BE2C (cell line): Measurements from ENCODE around the gene EN2. TPM values are rescaled to one million over a fixed set of nuclear protein-coding genes. Genes with fewer than 3 reads are reported as not detected.

ENCODE experiments used
- DNase-seq: peaks from one replicate; pipeline ENCODE4 v3.0.0-alpha.2; 2020
- H3K27me3 ChIP-seq: fragments of 250-450 bp; sonication (Bioruptor Pico); 2 replicates; pipeline ENCODE4 v1.5.1; 2020; ENCODE audit warnings: mild to moderate bottlenecking
- H3K36me3 ChIP-seq: fragments of 250-450 bp; sonication (Bioruptor Pico); 2 replicates; pipeline ENCODE4 v1.5.1; 2020; ENCODE audit warnings: mild to moderate bottlenecking
- H3K4me1 ChIP-seq: fragments of 250-450 bp; sonication (Bioruptor Pico); 2 replicates; pipeline ENCODE4 v1.5.1; 2020
- H3K4me3 ChIP-seq: 2 replicates; pipeline ENCODE4 v1.5.1; 2011; ENCODE audit warnings: low read depth, low read length
- H3K9me3 ChIP-seq: fragments of 250-450 bp; sonication (Bioruptor Pico); 2 replicates; pipeline ENCODE4 v1.5.1; 2020
- CTCF ChIP-seq: IDR thresholded peaks from 2 replicates; pipeline ENCODE4 v1.5.1; 2012; ENCODE audit warnings: mild to moderate bottlenecking, low read depth, low read length
- polyA plus RNA-seq: library from polyadenylated mRNA; unstranded; fragments of >200 nt; gene quantifications from one replicate; pipeline ENCODE4 v1.2.1, GENCODE V29; 2012; ENCODE audit warnings: low read depth, missing spikeins; ENCODE audit not compliant: insufficient read length, insufficient read depth

Gene EN2
- not detected for polyA plus RNA-seq

GRCh38 chr7:155458111-155458877, at the start of gene EN2:
EN2 (plus strand) TSS chr7:155458129; CDS start chr7:155458378, 249 bp downstream.
- Histone ChIP-seq H3K27me3 (peaks cover 97% of the 10 kb centered on the region), H3K36me3 (no peaks in the 10 kb centered on the region), H3K4me1 (no peaks in the 10 kb centered on the region), H3K4me3 (peak within 1 kb of the TSS; percentile 20), H3K9me3 (no peaks in the 10 kb centered on the region; the same call in 1 of the 2 replicates)
- DNase-seq: no peak
- TF ChIP-seq CTCF: no peak

- no peak for TF ChIP-seq CTCF
- Histone ChIP-seq H3K27me3 (peaks cover 44% of the 10 kb centered on the region), H3K9me3 (no peaks in the 10 kb centered on the region), H3K4me3 (no peak overlapping the region), H3K36me3 (no peaks in the 10 kb centered on the region), H3K4me1 (no peaks in the 10 kb centered on the region)
- no peak for DNase-seq
These were observed 49.0 kb upstream of the EN2 start for GRCh38 chr7:155408651-155409586.

- Histone ChIP-seq H3K36me3 (no peaks in the 10 kb centered on the region), H3K4me1 (no peaks in the 10 kb centered on the region), H3K27me3 (peaks cover 35% of the 10 kb centered on the region), H3K4me3 (no peak overlapping the region), H3K9me3 (no peaks in the 10 kb centered on the region)
- no peak for DNase-seq
- TF ChIP-seq CTCF: no peak
These were observed 47.9 kb upstream of the EN2 start for GRCh38 chr7:155409980-155410379.

GRCh38 chr7:155410431-155410830, 47.5 kb upstream of the EN2 start:
- H3K9me3 ChIP-seq: no peaks in the 10 kb centered on the region
- no peak for TF ChIP-seq CTCF
- peaks cover 30% of the 10 kb centered on the region for H3K27me3 ChIP-seq
- no peaks in the 10 kb centered on the region for H3K4me1 ChIP-seq
- no peak for DNase-seq
- no peak overlapping the region for H3K4me3 ChIP-seq
- H3K36me3 ChIP-seq: no peaks in the 10 kb centered on the region

- DNase-seq: no peak
- Histone ChIP-seq H3K4me3 (no peak overlapping the region), H3K27me3 (peaks cover 29% of the 10 kb centered on the region), H3K9me3 (no peaks in the 10 kb centered on the region), H3K4me1 (no peaks in the 10 kb centered on the region), H3K36me3 (no peaks in the 10 kb centered on the region)
- TF ChIP-seq CTCF: no peak
These were observed 46.1 kb upstream of the EN2 start for GRCh38 chr7:155411718-155412415.
